GM19239 (cell line): ENCODE data around the gene GIN1.
A peak's percentile ranks its signal among the peaks of the same experiment; 100 is the strongest.
"Not testable (repeated sequence)": the region's sequence is repeated elsewhere in the genome, so short reads cannot be mapped to it uniquely, and the experiment has no call there.

ENCODE experiments used
- DNase-seq: peaks from one replicate; pipeline ENCODE4 v3.0.0; 2011; ENCODE audit warnings: low spot score; ENCODE audit not compliant: insufficient read length
- FAIRE-seq: peaks from 2 replicates; lab custom pipeline; 2011; peaks lifted over from hg19 to GRCh38; lab: Jason Lieb, UNC

The GIN1 gene, protein sequence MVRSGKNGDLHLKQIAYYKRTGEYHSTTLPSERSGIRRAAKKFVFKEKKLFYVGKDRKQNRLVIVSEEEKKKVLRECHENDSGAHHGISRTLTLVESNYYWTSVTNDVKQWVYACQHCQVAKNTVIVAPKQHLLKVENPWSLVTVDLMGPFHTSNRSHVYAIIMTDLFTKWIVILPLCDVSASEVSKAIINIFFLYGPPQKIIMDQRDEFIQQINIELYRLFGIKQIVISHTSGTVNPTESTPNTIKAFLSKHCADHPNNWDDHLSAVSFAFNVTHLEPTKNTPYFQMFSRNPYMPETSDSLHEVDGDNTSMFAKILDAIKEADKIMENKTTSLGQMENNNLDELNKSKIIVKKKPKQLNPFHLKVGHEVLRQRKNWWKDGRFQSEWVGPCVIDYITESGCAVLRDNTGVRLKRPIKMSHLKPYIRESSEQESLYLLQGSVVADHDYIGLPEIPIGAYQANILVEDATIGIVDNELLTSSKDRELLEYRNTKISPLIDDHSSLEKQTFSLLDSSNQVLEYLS

DNA sequence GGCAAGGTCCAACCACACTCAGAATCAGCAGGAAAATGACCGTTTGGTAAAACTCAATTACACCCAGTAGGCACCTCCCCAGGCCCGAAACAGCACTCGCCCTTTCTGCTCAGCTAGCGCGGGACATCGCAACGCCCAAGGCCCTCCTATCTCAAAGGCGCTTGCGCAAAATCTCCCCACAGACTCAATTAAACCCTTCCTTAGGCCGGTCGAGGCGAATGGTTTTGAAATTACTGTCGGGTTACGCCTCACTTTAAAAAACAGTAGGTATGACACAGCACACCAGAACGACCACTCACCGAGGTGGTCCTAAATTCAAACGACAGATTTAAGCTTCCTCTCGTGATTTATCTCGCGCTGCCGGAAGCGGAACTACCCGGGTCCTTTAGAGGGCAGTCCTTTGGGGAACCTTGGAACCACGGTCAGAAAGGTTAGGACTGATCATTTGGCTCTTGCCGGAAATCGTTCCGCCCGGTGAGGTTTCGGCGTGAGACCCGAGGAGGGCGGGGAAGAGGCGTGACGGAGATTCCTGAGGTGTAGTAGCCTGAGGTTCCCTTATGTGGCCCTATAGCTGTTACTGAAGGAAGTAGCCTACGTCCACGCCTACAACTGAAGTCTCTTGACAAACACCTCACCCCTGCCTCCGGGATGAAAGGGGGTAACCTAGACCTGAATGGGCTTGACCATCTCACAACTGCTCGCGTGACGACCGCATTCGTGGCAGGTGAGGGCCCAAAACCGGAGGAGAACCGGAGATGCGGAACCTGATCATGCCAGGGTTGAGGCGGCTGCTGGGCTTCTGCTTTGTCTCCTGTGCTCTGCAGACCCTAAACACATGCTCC lies at the start of gene GIN1, which contains the start of gene PPIP5K2:
Gene GIN1 (minus strand): TSS at position 374 of the 842 bp plus-strand sequence. CDS start 11,431 bp downstream, outside the sequence.
Gene PPIP5K2 (plus strand): TSS at position 537 of the 842 bp plus-strand sequence. CDS start 9,289 bp downstream, outside the sequence.
- FAIRE-seq, result peak; percentile 100
- DNase-seq, result peak; percentile 41

GRCh38 chr5:103166706-103167105 lies 46.8 kb upstream of the GIN1 start:
- DNase-seq, result no peak
- no peak for FAIRE-seq

GRCh38 chr5:103151156-103151555 lies 31.2 kb upstream of the GIN1 start:
- DNase-seq, result no peak
- FAIRE-seq, result no peak

GRCh38 chr5:103148213-103148612 lies 28.3 kb upstream of the GIN1 start:
- no peak for DNase-seq
- no peak for FAIRE-seq

DNA sequence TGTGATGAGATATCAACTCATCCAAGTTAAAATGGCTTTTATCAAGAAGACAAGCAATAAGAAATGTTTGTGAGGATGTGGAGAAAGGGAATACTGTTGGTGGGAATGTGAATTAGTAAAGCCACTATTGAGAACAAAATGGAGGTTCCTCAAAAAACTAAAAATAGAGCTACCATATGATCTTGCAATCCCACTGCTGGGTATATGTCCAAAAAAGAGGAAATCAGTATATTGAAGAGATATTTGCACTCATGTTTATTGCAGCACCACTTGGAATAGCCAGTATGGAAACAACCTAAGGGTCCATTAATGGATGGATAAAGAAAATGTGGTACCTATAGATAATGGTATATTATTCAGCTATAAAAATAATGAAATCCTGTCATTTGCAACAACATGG lies 25.3 kb upstream of the GIN1 start:
- FAIRE-seq (no peak), DNase-seq (no peak)

GRCh38 chr5:103142132-103142531 lies 22.2 kb upstream of the GIN1 start:
- FAIRE-seq, DNase-seq: not testable (repeated sequence)

GRCh38 chr5:103139264-103139865 lies 19.4 kb upstream of the GIN1 start:
- FAIRE-seq (peak; percentile 98), DNase-seq (peak; percentile 70)

DNA sequence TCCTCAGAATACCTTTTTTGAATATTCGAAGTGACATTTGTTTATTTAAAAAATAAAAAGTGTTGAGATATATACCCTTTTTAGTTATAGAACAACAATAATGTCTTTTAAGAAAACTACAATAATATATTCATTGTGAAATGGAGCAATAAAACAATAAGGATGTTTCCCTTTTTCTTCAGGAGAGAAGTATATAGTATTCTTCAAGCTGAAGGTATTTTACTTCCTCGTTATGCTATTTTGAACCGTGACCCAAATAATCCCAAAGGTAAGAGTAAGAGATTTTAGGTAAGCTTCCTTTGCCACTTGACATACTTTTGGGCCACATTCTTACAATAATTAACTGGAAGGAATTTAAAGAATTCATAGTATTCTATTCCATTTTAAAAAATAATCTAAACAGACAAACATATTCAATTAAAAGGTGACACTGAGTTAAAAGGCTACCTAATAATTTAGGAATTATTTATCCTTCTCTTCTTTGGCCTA lies 18.3 kb upstream of the GIN1 start:
- no peak for FAIRE-seq
- no peak for DNase-seq

DNA sequence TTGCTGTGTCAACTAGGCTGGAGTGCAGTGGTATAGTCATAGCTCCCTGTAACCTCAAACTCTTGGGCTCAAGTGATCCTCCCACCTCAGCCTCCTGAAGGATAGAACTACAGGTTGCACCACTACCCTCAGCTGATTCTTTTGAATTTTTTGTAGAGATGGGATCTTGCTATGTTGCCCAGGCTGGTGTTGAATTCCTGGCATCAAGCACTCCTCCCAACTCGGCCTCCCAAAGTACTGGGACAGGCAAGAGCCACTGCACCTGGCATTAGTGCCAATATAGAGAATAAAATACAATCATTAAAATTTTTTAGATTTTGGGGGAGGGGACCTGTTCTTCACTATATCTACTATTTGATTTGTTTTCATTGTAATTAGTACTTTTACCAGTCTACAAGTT lies 15.5 kb upstream of the GIN1 start:
- DNase-seq, result no peak
- no peak for FAIRE-seq

DNA sequence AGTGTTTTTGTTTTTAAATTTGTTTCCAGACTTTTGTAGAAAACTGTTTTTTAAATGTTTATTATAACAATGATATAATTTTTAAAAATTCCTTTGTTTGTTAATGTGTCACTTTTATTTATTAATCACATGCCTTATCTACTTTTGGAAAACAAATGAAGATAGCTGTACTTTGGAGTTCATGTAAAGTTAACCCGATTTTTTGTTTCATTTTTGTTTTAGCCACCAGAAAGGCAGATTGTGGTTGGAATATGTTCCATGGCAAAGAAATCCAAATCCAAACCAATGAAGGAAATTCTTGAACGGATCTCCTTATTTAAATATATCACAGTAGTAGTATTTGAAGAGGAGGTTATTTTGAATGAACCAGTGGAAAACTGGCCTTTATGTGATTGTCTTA lies 13.3 kb upstream of the GIN1 start:
- no peak for FAIRE-seq
- DNase-seq, result no peak

DNA sequence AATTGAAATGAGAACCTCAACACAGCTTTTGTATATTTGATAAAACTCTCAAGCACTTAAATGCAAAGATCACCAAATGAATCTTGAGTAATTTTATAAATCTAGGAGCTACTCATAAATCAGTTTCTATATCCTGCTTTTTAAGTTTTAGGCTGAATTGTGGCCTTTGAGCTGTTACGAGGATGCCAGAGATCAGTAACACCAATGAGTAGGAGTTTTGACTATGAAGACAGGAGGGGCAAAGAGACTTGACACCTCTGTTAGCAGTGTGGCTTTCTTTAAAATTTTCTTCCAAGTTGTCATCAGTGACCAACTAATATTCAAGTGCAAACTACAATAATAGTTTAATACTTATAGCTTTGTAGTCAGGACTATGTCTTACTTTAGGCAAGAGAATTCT lies 12.7 kb upstream of the GIN1 start:
- DNase-seq (no peak), FAIRE-seq (no peak)

DNA sequence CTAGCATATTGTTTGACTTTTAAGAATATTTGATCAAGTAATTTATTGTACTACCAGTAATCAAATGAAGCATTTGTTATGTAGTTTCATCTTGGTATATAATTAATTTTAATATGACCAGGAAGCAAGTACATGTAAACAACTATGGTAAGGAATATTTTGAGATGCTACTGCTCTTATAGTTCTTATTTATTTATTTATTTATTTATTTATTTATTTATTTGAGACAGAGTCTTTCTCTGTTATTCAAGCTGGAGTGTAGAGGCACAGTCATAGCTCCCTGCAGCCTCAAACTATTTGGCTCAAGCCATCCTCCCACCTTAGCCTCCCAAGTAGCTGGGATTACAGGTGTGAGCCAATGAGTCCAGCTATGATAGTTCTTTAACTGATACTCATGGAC lies 8.3 kb upstream of the GIN1 start:
- no peak for FAIRE-seq
- DNase-seq, result no peak

DNA sequence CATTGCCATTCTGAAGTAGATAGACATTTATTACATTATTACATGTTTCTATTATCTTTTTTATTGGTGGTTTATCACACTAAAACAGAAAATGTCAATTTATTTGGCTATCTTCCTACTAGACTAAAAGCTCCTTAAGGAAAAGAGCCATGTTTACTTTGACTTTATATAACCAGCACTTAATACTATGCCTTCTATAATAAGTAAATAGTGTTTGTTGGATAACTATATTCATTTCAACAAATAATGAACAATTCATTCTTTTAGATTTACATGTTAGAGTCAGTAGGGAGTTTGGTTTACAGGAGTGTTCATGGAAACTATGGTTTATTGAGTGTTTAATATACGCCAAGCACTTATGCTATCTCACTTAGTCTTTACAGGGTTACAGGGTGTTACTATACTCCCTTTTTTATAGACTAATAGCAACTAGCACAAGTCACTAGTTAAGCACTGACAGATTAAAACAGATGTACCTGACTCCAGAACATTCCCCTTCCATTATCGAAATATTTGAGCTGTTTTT lies 7.4 kb upstream of the GIN1 start:
- FAIRE-seq (no peak), DNase-seq (no peak)

DNA sequence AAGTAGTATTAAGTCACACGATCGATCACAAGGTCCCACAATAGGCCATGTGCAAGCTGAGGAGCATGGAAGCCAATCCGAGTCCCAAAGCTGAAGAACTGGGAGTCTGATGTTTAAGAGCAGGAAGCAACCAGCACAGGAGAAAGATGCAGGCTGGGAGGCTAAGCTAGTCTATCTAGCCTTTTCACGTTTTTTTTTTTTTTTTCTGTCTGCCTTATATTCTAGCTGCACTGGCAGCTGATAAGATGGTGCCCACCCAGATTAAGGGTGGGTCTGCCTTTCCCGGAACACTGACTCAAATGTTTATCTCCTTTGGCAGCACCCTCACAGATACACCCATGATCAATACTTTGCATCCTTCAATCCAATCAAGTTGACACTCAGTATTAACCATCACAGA lies 6.6 kb upstream of the GIN1 start:
- FAIRE-seq (no peak), DNase-seq (no peak)

DNA sequence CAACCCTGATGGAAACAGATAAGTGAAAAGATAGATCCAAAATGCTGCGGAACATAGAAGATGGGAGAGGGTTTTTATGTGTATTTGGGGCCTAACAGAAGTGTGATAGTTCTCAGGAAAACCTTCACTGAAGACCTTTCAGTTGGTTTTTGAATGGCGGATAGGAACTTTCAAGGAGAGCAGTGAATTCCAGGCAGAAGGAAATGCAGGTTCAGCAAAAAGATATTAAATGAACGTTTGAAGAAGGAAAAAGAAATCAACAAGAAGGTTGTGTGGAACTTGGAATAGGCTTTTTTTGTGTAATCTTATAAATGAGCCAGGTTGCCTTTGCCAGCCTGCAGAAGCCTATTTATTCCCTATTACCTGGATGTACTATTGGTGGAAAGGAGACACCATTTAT lies 2.3 kb upstream of the GIN1 start:
- DNase-seq (no peak), FAIRE-seq (peak; percentile 4)

GRCh38 chr5:103120607-103121200 lies 766 bp upstream of the GIN1 start:
- DNase-seq (no peak), FAIRE-seq (peak; percentile 91)

DNA sequence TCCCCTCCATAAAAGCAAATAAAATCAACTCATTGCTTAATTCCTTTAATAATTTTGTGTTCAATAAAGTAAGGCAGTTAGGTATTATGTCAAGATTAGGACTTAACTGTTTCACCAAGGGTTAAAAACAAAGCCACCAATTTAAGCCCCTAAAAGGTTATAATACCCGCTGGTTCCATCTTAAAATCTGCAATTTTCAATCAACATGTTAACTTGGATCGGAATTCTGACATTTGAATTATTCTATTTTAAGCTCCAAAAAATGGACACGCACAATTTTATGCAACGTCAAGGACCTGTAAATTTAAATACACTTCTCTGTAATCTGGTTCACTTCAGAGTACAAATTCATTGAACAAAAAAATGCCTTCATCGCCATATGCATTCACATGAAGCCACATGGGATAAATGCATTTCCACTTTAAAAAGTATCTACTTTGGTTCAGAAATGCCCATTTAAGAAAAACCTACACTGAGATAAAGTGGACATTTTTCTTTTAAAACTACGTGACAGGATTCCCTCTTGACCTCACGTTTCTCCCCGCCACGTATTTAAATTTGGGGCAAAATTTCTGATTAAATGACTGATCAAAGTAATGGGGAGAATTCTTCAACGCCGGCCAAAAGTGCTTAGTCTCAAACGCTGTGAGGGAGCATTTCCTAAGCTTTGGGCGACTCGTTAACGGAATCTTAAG lies 721 bp downstream of the GIN1 start:
- FAIRE-seq, result no peak
- no peak for DNase-seq

DNA sequence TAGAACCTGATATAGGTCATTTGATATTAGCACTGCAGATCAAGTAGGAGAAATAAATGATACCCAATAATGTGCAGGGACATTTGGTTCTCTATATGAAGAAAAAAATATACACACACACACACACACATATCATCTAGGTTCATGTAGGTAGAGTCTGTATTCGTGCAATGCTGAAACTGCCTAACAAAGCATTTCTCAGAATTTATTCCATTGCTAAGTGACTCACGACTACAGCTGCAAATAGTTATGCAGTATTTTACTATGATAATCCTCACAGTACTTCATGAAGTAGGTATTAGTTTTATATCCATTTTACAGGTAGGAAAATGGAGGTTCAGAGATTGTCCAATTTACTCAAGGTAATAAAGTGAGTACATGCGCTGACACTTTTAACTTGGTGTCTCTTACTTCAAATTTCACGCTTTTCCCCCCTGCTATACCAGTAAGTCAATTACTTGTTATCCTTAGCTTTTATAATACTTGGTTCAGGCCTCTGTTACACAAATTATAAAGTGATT lies 2.4 kb downstream of the GIN1 start:
- FAIRE-seq, result no peak

DNA sequence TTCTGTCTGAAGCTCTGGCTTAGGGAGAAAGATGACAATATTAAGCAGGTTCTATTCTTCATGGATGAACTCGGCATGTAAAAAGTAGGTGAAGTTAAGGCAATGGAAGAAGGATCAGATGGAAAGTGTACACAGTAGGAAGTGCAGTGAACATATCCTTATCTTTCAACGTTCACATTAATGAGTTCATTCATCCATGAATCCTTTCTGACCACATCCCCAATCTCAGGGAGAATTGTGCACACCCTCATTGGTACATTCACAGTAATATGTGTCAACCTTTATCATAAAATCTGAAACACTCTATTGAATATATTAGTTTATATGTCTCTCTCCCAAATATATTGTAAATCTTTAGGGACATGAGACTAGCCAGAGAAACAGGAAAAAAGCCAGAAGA lies 5.5 kb downstream of the GIN1 start:
- FAIRE-seq (no peak), DNase-seq (no peak)

More for the DNA sequence above, 2.4 kb downstream of the GIN1 start:
- no peak for DNase-seq
